Hematopoietic multipotent progenitor cell treated with erythropoietin and hydrocortisone succinate and interleukin-3 and kit ligand, for 6 days (in vitro differentiated cells): ENCODE results near the gene CTSD.
"Not testable (repeated sequence)": the region's sequence is repeated elsewhere in the genome, so short reads cannot be mapped to it uniquely, and the experiment has no call there.

Source experiments
- DNase-seq: peaks from one replicate; pipeline ENCODE4 v3.0.0-alpha.2; 2015

CTSD gene

DNA sequence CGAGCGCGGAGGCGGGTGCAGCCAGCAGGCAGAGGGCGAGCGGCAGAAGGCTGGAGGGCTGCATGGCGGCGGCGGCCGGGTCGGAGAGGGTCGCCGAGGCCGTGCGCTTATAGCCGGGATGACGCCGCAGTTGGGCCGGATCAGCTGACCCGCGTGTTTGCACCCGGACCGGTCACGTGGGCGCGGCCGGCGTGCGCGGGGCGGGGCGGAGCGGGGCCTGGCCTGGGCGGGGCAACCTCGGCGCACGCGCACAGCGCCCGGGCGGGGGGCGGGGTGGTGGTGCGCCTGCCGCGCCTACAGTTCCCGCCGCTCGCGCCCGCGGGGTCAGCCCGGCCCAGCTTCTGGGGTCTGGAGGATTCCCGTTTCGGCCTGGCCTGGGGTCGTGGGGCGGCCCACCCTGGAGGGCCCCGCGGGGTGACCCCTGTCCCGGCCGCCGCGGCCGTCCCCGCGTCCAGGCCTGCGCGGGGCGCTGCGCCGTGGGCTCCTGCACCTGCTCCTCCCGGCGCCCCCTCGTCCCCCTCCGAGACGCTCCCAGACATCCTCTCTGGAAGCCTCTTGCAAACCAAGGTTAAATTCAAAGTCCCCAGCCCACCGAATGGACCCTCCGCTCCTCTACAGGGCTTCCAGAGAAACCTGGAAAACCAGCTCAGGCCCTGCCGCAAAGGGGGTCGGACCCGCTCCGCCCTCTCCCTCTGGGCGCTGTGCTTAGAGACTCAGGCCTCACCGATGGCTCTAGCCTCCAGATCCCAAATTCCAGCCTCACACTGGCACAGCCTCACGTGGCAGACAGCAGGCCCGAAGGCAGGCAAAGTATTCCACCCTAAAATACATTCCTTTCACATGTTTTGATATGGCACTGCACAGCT, at the start of gene CTSD:
Gene CTSD (minus strand): TSS at position 132 of the 866 bp plus-strand sequence. CDS start 68 bp downstream, at position 64.
- peak; percentile 92 for DNase-seq

DNA sequence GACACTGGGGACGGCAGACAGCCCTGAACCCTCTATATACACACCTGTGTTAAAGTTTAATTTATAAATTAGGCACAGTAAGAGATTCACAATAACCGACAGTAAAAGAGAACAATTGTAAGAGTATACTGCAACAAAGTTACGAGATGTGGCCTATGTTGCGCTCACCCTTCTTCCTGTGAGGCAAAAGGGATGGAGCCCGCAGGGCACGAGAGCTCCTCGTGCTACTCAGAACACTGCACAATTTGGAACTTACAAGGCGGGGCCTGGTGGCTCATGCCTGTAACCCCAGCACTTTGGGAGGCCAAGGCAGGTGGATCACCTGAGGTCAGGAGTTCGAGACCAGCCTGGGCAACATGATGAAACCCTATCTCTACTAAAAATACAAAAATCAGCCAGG, 49.6 kb upstream of the CTSD start:
- not testable (repeated sequence) for DNase-seq

DNA sequence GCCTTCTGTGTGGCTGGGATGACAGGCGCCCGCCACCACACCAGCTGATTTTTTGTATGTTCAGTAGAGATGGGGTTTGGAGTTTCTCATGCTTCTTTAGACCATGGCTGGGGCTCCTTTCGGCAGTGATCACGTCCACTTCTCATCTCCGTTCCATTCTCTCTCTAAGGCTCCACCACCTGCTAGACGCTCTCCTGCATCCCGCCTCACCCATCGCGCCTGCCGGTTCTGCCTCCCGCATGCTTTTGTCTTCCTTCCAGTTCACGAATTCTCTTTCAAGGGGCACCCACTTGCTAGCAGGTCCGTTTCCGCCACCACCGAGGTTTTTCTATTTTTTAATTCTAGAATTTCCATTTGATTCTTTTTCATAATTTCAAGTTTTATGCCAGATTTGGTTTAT, 49.1 kb upstream of the CTSD start:
- DNase-seq = no peak

DNA sequence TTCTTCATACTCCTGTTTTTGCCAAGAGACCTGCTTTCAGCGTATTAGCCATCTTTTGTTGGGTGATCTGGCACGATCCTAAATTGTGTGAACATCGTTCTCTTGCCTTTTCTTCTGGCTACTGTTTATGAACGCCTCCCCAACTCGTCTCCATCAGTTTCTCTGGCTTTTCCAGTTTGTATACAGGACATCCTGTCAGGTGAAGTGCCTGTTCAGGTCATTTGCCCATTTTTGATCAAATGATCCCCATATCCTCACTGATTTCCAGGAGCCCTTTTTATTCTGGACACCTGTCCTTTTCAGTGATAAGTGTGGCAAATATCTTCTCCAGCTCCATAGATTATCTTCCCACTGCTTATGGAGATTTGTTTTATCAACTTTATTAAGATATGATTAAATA, 48.5 kb upstream of the CTSD start:
- no peak for DNase-seq

DNA sequence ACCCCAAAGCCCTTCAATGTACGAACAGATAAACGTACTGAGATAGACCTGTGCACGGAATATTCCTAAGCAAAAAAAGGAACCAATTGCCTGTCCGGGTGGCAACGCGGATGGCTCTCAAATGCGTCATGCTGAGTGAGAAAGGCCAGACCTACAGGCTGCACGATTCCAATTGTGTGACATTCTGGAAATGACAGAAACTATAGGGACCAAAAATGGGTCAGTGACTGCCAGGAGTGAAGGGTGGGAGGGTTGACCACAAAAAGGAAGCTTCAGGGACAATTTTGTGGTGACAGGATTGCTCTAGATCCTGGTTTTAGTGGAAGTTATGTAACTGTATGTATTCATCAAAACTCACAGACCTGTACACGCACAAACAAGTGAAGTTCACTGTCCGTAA, 47.0 kb upstream of the CTSD start:
- DNase-seq = no peak

DNA sequence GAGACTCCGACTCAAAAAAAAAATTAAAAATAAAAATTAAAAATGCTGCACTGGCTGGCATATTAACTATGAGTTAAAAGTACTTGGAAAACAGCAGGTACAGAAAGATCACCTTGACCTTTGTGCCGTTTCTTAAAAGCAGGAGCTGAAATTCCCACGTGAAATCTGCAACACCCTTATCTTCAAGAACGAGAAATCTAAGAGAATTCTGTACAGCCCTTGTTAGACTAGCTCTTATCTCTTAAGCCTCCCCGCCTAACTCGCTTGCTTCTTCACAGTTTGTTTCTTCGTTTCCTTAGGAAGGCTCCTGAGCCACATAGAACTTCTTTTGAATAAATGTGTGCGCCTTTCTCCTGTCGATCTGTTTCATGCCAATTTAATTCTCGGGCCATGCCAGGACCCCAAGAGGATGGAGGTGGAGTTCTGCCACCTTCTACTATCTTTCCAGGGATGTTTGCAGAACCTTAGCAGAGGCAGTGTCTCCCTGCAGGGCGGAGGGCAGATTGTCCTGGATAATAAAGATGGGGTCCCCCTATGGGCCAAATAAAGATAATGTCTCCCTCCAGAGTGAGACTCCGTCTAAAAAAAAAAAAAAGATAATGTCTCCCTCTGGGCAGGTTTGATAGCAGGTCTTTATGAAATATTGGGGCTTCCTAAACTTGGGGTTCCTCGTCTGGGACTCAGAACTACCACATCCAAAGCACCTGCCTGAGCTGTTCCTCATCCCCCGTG, 43.7 kb upstream of the CTSD start:
- DNase-seq = peak; percentile 50

DNA sequence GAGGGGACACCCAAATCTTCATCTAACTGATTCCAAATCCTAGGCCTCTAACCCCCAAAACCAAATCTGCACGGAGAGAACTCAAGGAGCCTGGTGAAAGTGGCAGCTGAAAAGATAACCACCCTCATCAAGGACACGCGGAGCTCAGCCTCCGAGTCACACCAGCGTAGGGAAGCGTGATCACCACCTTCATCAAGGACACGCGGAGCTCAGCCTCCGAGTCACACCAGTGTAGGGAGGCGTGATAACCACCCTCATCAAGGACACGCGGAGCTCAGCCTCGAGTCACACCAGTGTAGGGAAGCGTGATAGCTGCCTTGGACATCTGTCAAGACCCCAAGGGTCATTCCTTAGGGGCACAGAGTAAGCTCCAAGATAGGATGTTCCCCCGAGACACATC, 41.8 kb upstream of the CTSD start:
- no peak for DNase-seq

DNA sequence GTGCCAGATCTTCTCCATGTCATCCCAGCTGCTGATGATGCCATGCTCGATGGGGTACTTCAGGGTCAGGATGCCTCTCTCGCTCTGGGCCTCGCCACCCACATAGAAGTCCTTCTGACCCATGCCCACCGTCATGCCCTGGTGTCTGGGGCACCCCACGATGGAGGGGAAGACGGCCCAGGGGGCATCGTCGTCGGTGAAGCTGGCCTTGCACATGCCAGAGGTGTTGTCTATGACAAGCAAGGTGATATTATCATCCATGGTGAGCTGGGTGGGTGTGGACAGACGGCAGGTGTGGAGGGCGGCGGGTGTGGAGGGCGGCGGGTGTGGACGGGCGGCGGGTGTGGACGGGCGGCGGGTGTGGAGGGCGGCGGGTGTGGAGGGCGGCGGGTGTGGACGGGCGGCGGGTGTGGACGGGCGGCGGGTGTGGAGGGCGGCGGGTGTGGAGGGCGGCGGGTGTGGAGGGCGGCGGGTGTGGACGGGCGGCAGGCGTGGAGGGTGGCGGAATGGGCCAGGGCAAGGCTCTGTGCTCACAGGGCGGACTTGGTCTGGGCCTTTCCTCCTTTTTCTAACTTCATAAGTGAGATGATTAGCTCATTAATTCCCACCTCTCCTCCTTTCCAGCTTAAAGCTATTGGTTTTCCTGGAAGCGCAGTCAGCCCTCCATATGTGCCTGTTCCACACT, 40.2 kb upstream of the CTSD start:
- not testable (repeated sequence) for DNase-seq

DNA sequence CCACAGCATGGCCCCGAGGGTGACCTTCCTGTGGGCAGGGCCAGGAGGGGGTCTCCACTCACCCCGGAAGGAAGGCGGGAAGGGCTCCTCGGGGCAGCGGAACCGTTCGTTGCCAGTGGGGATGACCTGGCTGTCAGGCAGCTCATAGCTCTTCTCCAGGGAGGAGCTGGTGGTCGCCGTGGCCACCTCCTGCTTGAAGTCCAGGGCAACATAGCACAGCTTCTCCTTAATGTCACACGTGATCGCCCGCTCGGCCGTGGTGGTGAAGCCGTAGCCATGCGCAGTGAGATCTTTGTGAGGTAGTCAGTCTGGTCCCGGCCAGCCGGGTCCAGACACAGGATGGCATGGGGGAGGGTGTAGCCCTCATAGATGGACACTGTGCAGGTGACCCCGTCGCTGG, 39.5 kb upstream of the CTSD start:
- DNase-seq = no peak

DNA sequence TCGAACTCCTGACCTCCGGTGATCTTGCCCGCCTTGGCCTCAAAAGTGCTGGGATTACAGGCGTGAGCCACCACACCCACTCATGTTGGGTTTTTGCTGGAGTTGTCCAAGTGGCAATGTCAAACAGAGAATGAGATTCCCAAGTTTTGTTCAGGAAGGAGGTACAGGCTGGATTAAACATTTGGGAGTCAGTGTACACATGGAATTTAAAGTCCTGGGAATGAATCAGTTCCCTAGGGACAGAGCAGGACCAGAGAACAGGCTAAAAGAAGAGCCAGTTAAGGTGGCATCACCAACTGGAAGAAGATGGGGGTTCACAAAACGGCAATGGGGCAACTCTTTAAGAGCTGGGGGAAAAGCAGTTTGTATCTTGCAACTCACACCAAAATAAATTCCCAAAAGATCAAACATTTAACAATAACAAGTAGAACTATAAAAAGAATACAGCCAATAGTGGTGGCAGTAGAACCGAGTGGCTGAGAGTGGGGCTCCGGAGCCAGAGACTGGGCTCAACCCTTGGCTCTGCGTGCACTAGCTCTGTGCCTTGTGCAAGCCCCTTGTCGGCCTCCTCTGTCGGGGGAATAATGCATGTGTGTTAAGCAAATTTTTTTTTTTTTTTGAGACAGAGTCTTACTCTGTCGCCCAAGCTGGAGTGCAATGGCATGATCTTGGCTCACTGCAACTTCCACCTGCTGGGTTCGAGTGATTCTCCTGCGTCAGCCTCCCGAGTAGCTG, 33.8 kb upstream of the CTSD start:
- no peak for DNase-seq

DNA sequence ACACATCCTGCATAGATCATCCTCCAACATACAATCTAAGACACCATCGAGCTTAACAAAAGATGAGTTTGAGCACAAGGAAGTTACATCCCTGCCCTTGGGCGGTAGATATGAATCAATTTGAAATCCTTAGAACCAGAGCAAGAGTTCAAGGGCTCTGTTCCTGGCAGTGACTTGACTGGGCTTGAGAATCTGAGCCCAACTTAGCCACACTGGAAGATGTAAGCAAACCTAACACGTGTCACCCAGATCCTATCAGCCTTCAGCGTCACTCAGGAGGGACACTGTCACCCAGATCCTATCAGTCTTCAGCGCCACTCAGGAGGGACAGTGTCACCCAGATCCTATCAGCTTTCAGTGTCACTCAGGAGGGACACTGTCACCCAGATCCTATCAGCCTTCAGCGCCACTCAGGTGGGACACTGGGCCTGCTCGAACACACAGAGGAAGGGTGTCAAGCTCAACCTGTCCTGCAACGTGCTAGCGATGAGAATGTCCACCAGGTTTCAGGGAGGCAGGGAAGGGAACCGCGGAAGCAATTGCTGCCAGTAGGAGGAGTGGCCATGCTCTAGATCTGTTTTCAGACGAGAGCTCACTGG, 32.8 kb upstream of the CTSD start:
- no peak for DNase-seq

DNA sequence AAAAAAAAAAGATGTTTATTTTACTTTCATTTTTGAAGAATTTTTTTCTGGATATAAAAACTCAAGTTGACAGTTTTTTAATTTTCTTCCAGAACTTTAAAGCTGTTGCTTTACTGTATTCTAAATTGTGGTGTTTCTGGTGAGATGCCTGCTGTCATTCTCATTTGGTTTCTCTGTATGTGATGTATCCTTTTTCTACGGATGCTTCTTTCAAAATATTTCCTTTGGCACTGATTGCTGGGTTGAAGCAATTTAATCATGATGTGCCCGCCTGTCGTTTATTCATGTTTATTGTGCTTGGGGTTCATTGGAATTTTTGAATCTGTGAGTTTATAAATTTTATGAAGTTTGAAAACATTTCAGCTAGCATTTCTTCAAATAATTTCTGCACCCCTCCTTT, 29.4 kb upstream of the CTSD start:
- no peak for DNase-seq

DNA sequence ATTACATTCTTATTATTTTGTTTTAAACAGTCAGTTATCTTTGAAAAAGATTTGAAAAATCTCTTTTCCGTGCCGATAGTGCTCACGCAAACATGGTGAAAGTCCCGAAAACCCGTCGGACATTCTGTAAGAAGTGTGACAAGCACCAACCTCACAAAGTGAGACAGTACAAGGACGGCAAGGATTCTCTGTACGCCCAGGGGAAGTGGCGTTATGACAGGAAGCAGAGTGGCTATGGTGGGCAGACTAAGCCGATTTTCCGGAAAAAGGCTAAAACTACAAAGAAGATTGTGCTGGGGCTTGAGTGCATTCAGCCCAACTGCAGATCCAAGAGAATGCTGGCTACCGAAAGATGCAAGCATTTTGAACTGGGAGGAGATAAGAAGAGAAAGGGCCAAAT, 28.7 kb upstream of the CTSD start:
- no peak for DNase-seq

DNA sequence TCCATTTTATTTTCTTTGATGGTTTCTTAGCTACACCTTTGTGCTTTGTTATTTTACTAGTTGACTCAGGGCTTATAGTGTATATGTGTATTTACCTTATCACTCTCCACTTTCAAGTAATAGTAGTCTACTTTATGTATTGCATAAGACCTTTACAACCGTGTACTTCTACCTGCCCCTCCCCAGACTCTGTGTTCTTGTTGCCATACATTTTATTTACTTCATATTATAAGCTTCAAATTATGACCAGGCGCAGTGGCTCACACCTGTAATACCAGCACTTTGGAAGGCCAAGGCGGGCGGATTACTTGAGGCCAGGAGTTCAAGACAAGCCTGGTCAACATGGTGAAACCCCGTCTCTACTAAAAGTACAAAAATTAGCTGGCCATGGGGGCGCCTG, 28.2 kb upstream of the CTSD start:
- DNase-seq = no peak

DNA sequence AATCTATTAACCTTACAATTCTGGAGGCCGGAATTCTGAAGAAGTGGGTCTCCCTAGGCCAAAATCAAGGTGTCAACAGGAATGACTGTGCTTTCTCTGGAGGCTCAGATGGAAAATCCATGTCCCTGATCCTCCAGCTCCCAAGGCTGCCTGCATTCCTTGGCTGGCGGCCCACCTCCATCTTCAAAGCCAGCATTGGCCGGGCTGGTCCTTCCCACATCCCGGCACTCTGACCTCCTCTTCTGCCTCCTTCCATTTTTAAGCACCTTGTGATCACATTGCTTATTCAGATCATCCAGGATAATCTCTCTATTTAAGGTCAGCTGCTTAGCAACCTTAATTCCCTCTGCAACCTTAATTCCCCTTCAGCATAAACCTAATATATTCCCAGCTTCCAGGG, 22.7 kb upstream of the CTSD start:
- no peak for DNase-seq

DNA sequence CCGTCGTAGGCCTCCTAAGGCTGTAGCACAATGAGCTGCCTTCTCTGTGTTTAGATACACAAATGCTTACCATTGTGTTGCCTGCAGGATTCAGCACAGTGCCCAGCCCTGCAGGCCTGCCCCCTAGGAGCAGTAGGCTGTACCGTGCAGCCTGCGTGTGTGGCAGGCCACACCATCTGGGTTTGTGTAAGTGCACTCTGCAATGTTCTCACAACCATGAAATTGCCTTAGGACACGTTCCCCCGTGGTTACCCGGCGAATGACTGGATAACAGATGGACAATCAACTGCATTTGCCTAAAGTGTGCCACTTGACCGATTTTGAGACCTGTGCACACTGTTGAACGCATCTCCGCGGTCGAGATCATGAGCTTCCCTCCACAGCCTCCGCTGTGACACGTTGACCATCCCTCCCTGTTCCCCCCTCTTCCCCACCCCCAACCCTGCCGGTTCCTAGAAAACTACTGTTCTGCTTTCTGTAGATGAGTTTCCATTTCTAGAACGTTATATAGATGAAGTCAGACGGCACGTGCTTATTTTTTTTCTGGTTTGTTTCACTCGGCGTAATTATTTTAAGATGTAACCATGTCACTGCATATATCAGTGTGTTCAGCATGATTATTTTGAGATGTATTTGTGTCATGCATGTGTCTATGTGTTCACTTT, 22.2 kb upstream of the CTSD start:
- DNase-seq = no peak

DNA sequence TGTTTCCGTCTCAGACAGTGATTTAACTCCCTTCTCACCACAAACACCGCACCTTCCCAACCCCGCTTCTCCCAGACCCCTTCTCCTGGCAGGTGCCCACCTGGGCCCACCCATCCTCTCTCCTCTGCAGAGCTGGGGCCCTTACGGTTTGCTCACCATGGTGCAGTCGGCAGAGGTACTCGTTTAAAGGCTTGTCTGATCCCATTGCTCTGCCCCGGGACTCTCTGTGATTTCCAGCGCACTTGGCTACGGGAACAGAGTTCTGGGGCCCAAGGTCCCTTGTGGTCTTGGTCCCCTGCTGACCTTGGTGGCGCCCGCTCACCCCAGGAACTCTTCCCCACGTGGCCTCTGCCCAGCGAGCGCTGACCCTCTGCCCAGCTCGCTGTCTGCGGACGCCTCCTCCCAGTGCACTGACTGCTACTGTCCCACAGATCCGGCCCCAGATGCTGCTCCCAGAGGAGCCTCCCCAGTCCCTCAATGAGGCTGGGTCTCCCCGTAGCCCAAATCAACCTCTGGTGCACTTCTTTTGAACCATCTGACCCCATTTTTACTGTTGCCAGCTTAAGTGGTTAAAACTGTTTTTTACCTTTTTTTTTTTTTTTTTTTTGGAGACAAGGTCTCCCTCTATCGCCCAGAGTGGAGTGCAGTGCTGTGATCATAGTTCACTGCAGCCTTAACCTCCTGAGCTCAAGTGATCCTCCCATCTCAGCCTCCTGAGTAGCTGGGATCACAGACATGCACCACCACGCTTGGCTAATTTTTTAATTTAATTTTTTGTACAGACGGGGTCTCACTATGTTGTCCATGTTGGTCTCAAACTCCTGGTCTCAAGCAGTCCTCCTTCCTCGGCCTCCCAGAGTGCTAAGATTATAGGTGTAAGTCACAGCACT, 21.3 kb upstream of the CTSD start:
- DNase-seq = no peak

DNA sequence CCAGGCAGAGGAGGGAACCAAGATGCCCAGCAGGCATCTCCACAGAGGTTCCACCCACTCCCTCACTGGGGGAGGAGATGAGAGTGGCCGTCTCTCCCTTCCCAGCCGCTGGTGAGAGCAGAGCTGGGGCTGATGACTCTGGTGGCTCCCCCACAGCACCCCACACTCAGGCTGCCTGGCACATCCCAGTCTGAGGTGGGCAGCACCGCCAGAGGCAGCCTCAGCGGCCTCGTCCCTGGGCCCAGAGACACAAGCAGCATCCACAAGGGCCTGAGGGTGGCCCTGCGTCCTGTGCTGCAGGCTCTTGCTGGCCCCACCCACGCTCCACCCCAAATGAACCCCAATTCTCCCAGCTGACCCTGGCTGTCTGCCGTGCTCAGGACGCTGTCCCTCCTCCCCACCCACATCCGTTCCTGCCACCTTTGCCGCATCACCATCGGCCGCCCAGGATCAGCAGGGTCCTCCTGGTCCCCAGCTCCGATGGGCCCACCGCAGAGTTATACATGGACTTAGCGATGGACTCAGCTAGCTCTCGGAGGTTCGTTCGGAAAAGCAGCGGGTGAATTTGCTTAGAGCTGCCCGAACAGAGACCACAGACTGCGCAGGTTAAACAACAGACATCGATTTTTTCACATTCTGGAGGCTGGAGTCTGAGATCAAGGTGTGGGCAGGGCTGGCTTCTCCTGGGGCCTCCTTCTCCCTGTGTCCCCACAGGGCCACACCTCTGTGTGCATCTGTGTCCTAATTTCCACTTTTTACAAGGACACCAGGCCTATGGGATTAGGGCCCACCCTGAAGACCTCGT, 20.2 kb upstream of the CTSD start:
- no peak for DNase-seq

DNA sequence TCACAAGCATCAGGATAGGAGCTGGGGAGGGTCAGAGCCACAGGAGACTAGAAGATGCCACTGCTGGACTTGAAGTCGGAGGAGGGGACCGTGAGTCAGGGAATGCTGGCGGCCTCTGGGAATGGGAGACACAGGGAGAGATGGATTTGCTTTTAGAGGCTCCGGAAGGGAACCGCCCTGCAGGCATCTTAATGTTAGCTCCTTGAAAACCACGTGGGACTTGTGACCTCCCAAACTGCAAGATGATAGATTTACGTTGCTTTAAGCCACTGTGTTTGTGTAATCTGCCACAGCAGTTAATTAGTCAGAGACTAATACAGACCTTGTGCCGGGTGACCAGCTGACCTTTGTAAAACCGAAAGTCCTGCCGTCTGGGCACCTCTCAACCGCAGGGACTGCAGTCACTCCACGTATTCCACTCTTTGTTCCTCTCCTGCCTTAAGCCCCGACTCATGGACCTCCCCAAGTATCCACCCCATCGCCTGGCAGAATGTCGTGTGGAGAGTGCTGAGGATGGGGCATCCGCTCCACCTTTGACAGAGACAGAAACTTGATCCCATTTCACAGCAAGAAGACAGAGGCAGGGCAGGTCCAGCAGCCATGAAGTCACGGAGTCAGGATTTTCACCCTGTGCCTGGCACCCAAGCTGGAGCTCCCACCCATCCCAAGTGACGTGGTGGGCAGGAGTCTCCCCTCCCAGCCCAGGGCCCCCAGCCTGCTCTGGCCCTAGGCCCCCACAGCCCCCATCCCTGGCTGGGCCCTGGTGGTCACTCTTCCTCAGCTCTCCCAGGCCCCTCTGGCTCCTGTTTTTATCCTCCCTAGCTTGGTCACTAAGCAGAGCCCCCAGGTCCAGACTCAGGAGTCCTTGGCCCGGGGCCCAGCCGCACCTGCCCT, 19.4 kb upstream of the CTSD start:
- DNase-seq = no peak
